ENCODE data around the gene ATG10. TPM values are rescaled to one million over a fixed set of nuclear protein-coding genes. Genes with fewer than 3 reads are reported as not detected.

The ATG10 gene
- polyA plus RNA-seq, 1 donor from 2014 or later = 12.1 TPM

- Histone ChIP-seq H3K4me2 (ENCODE audit: low read length) (no peak overlapping the region), H3K4me3 (ENCODE audit: low read length) (no peak overlapping the region), H3K79me2 (replicated peaks; ENCODE audit: insufficient read depth, low read length) (no peaks in the 10 kb centered on the region), H3K27ac (ENCODE audit: low read length) (no peak overlapping the region), H3K9me2 (ENCODE audit: insufficient read depth, low read length) (no peaks in the 10 kb centered on the region), H3K9ac (ENCODE audit: low read length) (no peak overlapping the region), H3F3A (ENCODE audit: insufficient read depth, low read length, poor library complexity, severe bottlenecking) (no peaks in the 10 kb centered on the region), H2AFZ (ENCODE audit: low read depth, low read length) (no peak overlapping the region), H3K27me3 (ENCODE audit: insufficient read depth, low read depth, low read length) (no peaks in the 10 kb centered on the region), H3K9me3 (ENCODE audit: low read length) (no peaks in the 10 kb centered on the region), H3K36me3 (ENCODE audit: insufficient read depth, low read length) (no peaks in the 10 kb centered on the region), H4K20me1 (ENCODE audit: insufficient read depth) (no peaks in the 10 kb centered on the region)
- TF ChIP-seq SMC3 (conservative IDR thresholded peaks at IDR 0.05; ENCODE audit: poor library complexity) (no peak), RAD21 (conservative IDR thresholded peaks at IDR 0.05) (no peak), CTCF (IDR thresholded peaks at IDR 0.05; ENCODE audit: poor library complexity, severe bottlenecking) (no peak), MXI1 (conservative IDR thresholded peaks at IDR 0.05; ENCODE audit: poor library complexity, severe bottlenecking) (no peak), POLR2AphosphoS5 (IDR thresholded peaks at IDR 0.05) (no peak), TAF1 (IDR thresholded peaks at IDR 0.05; ENCODE audit: low read depth) (no peak), EP300 (conservative IDR thresholded peaks at IDR 0.05; ENCODE audit: poor library complexity, severe bottlenecking) (no peak), EZH2 (IDR thresholded peaks at IDR 0.05; ENCODE audit: borderline replicate concordance, insufficient read depth, low read length, poor library complexity, severe bottlenecking) (no peak)
- TF ChIP-seq, protein P1, sequence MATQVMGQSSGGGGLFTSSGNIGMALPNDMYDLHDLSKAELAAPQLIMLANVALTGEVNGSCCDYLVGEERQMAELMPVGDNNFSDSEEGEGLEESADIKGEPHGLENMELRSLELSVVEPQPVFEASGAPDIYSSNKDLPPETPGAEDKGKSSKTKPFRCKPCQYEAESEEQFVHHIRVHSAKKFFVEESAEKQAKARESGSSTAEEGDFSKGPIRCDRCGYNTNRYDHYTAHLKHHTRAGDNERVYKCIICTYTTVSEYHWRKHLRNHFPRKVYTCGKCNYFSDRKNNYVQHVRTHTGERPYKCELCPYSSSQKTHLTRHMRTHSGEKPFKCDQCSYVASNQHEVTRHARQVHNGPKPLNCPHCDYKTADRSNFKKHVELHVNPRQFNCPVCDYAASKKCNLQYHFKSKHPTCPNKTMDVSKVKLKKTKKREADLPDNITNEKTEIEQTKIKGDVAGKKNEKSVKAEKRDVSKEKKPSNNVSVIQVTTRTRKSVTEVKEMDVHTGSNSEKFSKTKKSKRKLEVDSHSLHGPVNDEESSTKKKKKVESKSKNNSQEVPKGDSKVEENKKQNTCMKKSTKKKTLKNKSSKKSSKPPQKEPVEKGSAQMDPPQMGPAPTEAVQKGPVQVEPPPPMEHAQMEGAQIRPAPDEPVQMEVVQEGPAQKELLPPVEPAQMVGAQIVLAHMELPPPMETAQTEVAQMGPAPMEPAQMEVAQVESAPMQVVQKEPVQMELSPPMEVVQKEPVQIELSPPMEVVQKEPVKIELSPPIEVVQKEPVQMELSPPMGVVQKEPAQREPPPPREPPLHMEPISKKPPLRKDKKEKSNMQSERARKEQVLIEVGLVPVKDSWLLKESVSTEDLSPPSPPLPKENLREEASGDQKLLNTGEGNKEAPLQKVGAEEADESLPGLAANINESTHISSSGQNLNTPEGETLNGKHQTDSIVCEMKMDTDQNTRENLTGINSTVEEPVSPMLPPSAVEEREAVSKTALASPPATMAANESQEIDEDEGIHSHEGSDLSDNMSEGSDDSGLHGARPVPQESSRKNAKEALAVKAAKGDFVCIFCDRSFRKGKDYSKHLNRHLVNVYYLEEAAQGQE (IDR thresholded peaks at IDR 0.05; ENCODE audit: borderline replicate concordance) = no peak
Observed at GRCh38 chr5:82105457-82105856, 133.6 kb downstream of the ATG10 start.

- Histone ChIP-seq H3K27ac (ENCODE audit: low read length) (no peak overlapping the region), H3K4me2 (ENCODE audit: low read length) (no peak overlapping the region), H3K27me3 (ENCODE audit: insufficient read depth, low read depth, low read length) (no peaks in the 10 kb centered on the region), H3K9ac (ENCODE audit: low read length) (no peak overlapping the region), H3K36me3 (ENCODE audit: insufficient read depth, low read length) (no peaks in the 10 kb centered on the region), H3K9me2 (ENCODE audit: insufficient read depth, low read length) (no peaks in the 10 kb centered on the region), H3K4me3 (ENCODE audit: low read length) (no peak overlapping the region), H3F3A (ENCODE audit: insufficient read depth, low read length, poor library complexity, severe bottlenecking) (no peaks in the 10 kb centered on the region), H2AFZ (ENCODE audit: low read depth, low read length) (no peak overlapping the region), H4K20me1 (ENCODE audit: insufficient read depth) (no peaks in the 10 kb centered on the region), H3K9me3 (ENCODE audit: low read length) (no peaks in the 10 kb centered on the region), H3K79me2 (replicated peaks; ENCODE audit: insufficient read depth, low read length) (no peaks in the 10 kb centered on the region)
- TF ChIP-seq MXI1 (conservative IDR thresholded peaks at IDR 0.05; ENCODE audit: poor library complexity, severe bottlenecking) = no peak
- no peak for TF ChIP-seq EZH2 (IDR thresholded peaks at IDR 0.05; ENCODE audit: borderline replicate concordance, insufficient read depth, low read length, poor library complexity, severe bottlenecking)
- no peak for TF ChIP-seq SMC3 (conservative IDR thresholded peaks at IDR 0.05; ENCODE audit: poor library complexity)
- TF ChIP-seq CTCF (IDR thresholded peaks at IDR 0.05; ENCODE audit: poor library complexity, severe bottlenecking) = no peak
- TF ChIP-seq POLR2AphosphoS5 (IDR thresholded peaks at IDR 0.05) = no peak
- no peak for TF ChIP-seq TAF1 (IDR thresholded peaks at IDR 0.05; ENCODE audit: low read depth)
- TF ChIP-seq, protein P1 (IDR thresholded peaks at IDR 0.05; ENCODE audit: borderline replicate concordance) = no peak
- TF ChIP-seq EP300 (conservative IDR thresholded peaks at IDR 0.05; ENCODE audit: poor library complexity, severe bottlenecking) = no peak
- TF ChIP-seq RAD21 (conservative IDR thresholded peaks at IDR 0.05) = no peak
Observed at GRCh38 chr5:82106207-82106606, 134.4 kb downstream of the ATG10 start.

Data from neural cell (in vitro differentiated cells).